NCI-H187 treated with DMSO at 0.1 percent for 48 hours (cell line): Measurements from ENCODE around the gene HLA-DPA1.

Experiments
- DNase-seq: peaks from one replicate; lab custom pipeline; 2025; lab: John Stamatoyannopoulos, UW

The HLA-DPA1 gene

DNA sequence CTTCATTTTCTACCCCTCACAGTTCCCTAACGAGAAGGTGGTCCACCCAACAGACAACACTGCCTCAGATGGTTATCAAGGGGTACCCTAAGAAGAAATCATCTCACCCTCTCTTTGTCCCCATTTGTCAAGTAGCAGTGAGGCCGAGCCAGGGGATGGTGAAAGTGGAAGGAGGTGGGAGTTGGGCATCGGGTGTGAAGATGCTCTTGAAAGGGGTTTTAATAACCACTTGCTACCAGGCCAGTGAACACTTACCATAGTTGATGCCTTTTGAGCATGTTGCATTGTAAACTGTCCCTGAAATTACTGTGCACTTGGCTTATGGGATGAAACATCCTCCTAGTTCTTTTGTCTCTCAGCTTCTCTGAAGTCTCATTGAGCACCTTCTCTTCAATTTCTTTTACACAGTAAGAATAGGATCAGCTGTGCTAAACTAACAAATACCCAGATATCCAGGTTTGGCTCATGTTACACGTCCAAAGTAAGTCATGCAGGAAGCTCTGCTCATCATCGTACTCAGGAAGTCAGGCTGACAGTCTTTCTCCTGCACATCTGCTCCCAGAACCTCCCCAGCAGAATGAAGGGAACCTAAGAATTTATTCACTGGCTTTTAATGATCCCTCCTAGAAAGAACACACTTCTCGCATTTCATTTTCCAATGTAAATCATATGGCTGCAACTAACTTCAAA lies 15.6 kb upstream of the HLA-DPA1 start:
- peak; percentile 41 for DNase-seq

- no peak for DNase-seq
Measured at GRCh38 chr6:33088258-33088930, 14.9 kb upstream of the HLA-DPA1 start.

DNA sequence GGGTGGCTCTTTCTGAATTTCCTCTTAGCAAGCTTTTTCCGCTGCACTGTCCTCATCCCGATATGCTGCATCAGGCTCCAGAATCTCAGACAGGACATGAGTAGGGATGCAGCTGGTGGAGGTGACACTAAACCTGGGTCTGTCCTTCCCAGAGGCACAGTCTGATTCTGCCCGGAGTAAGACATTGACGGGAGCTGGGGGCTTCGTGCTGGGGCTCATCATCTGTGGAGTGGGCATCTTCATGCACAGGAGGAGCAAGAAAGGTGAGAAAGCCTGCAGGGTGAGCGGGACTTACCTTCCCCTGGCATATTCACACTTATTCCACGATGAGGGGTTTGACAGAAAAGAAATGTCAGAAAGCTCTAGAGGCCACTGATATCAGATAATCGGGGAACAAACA lies 12.2 kb upstream of the HLA-DPA1 start:
- DNase-seq = no peak

DNA sequence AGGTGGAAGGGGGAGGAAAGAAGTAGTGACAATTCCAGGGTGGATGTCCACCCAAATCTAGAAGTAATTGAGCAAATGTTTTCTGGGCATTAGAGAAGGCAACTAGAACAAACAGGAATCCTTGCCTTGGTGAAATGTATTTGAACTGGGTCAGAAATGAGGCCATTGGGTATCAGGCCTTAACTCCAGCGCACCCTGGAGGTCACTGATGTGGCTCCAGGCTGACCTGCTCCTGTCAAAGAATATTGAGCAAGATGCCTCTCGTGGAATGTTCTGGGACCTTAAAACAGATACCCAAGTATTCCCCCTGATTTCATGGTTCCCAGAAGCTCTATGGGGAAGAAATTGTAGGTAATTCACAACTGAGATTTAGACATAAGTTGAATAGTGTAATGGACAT lies 9.3 kb upstream of the HLA-DPA1 start:
- DNase-seq = no peak

GRCh38 chr6:33081098-33081824 lies 7.8 kb upstream of the HLA-DPA1 start:
- no peak for DNase-seq

GRCh38 chr6:33080127-33081089 lies 7.0 kb upstream of the HLA-DPA1 start:
- no peak for DNase-seq

DNA sequence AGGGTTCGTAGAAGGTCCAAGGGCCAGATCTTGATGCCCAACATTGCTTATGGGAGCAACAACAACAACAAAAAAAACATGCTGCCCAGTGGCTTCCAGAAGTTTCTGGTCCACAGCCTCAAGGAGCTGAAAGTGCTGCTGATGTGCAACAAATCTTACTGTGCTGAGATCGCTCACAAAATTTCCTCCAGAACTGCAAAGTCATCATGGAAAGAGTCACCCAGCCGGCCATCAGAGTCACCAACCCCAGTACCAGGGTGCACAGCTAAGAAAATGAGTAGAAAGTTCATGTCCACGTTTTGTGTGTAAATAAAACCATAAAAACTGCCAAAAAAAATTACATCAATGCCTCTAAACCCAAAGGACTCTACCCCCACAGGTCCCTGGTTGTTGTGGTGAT lies 6.1 kb upstream of the HLA-DPA1 start:
- DNase-seq = no peak

- no peak for DNase-seq
Measured at GRCh38 chr6:33078919-33079521, 5.6 kb upstream of the HLA-DPA1 start.

- DNase-seq = no peak
Measured at GRCh38 chr6:33078442-33078841, 5.0 kb upstream of the HLA-DPA1 start.

DNA sequence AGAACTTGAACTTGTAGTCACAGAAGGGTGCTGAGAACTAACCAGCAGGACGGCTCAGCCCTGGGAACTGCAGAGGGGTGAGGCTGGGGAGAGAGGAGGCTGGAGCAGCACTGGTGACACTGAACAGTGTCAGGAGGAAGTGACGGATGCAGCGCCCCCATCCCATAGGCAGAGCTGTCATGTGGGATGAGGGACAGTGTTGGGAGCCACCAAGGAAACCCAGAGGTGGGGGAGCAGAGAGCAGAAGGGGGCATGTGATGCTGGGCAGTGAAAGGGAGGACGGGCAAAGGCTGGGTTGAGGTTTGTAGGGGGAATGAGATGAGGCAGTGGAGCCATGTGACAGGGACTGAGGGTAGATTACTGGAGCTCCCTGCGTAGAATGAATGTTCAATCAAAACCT lies 4.5 kb upstream of the HLA-DPA1 start:
- DNase-seq = no peak

DNA sequence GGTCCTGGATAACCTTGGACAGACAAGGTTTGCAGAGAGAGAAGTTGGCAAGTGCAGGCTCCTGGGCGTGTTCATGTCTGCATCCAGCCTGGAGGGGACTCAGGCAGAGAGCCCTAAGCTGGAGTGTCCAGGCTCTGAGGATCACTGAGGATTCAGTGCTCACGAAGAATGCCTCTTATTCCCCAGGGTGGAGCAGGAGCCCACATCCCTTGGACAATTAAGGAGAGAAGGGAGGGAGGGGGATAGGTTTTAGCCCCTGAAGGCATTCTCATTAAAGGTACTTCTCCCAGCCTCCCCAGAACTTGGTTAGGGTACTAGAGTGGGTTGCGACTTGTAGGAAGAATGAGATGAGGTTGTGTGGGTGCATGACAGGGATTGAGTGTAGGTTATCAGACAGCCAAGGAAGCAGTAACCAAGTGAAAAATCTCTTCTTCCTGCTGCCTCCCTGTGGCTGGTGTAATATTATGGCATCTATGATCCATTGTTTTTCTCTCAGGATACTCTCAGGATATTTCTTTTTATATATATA lies 3.0 kb upstream of the HLA-DPA1 start:
- no peak for DNase-seq

- DNase-seq = no peak
Measured at GRCh38 chr6:33075568-33076405, 2.3 kb upstream of the HLA-DPA1 start, which contains the start of gene HLA-DPB1. Gene HLA-DPB1, plus strand, starts transcription at chr6:33075990. Its CDS starts 52 bp downstream, at chr6:33076042.

DNA sequence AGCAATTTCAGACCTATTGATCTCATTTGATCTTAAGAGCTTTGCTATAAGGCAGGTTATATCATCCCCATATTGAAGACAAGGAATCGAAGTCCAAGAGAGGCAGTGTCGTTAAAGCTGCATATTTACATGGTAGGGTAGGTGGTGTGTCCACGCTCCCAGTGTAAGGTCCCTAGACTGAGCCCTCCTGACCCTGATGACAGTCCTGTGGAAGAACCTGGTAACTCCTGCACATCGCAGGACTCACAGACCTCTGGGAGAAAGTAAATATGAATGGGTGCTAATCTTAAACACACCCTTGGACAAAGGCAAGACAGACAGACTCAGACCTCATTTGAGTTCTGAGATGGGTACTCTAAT lies 1.7 kb upstream of the HLA-DPA1 start:
- no peak for DNase-seq

GRCh38 chr6:33072508-33073100 lies 845 bp downstream of the HLA-DPA1 start:
- no peak for DNase-seq

- no peak for DNase-seq
Measured at GRCh38 chr6:33071569-33071968, 1.9 kb downstream of the HLA-DPA1 start.

DNA sequence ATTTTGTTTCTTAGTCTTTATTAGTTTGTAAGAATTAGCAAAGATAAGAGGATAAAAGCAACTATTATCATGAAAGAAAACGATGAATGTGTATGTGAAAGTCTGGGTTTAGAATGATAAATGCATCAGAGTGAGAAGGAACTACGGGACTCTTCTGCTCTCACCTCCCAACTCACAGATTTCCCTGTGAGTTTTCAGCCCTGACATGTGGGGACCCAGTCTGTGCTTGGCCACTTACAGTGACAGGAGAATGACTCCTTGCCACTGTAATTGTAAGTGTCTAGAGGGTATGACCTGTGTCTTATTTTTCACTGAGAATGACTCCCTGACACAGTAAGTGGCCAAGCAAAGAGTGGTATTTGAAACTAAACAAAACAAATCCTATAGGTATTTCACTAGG lies 2.5 kb downstream of the HLA-DPA1 start:
- no peak for DNase-seq

DNA sequence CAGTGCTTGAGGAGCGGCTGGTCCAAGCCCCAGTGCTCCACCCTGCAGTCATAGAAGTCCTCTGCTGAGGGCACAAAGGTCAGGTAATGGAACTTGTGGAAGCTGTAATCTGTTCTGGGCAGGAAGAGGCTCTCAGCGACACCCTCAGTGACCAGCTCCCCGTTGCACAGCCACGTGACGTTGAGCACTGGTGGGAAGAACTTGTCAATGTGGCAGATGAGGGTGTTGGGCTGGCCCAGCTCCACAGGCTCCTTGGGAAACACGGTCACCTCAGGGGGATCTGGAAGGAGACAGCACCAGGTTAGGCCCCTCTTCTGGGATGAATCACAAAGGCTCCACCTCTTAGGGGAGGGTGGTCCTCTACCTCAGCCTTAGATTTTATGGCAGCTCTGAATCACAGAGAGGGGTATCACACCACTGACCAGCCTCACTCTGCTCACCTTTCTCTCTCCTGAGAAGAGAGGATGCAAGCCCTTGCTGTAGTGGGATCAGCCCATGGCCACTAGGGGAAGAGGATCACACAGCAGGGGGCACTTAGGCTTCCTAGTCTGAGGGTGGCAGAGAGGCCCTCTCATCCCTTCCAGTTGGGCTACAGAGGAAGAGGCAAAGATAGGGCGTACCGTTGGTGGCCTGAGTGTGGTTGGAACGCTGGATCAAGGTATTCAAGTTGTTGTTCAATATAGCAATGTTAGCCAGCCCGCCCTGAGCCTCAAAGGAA lies 4.3 kb downstream of the HLA-DPA1 start:
- DNase-seq = no peak

GRCh38 chr6:33066917-33067521 lies 6.4 kb downstream of the HLA-DPA1 start:
- DNase-seq = no peak

GRCh38 chr6:33065312-33065711 lies 8.1 kb downstream of the HLA-DPA1 start:
- DNase-seq = no peak
